Neural progenitor cell (in vitro differentiated cells): ENCODE measurements around the gene FHOD3. TPM values are rescaled to one million over a fixed set of nuclear protein-coding genes. Genes with fewer than 3 reads are reported as not detected.

Experiments used
- DNase-seq: peaks from one replicate; pipeline ENCODE4 v3.0.0-alpha.2; 2016; ENCODE audit warnings: low spot score
- H2AFZ ChIP-seq: fragments of 200-600 bp; sonication (generic); replicated peaks from 2 replicates; pipeline ENCODE4 v1.6.1; 2016; ENCODE audit warnings: antibody characterized with exemption
- H3F3A ChIP-seq: fragments of 200-600 bp; sonication (generic); 2 replicates; pipeline ENCODE4 v1.6.1; 2016; ENCODE audit warnings: antibody characterized with exemption, low read depth
- H3K27ac ChIP-seq: fragments of 200-600 bp; sonication (generic); 2 replicates; pipeline ENCODE4 v1.5.1; 2016; ENCODE audit warnings: mild to moderate bottlenecking
- H3K27me3 ChIP-seq: fragments of 200-600 bp; sonication (generic); 2 replicates; pipeline ENCODE4 v1.6.1; 2016; ENCODE audit warnings: mild to moderate bottlenecking, moderate library complexity
- H3K36me3 ChIP-seq: fragments of 200-600 bp; sonication (generic); 2 replicates; pipeline ENCODE4 v1.5.1; 2016
- H3K4me1 ChIP-seq: fragments of 200-600 bp; sonication (generic); 2 replicates; pipeline ENCODE4 v1.6.1; 2016; ENCODE audit warnings: mixed run types
- H3K4me2 ChIP-seq: fragments of 200-600 bp; sonication (generic); 2 replicates; pipeline ENCODE4 v1.6.1; 2016
- H3K4me3 ChIP-seq: fragments of 200-600 bp; sonication (generic); 2 replicates; pipeline ENCODE4 v1.5.1; 2016
- H3K79me2 ChIP-seq: fragments of 200-600 bp; sonication (generic); 2 replicates; pipeline ENCODE4 v1.6.1; 2016; ENCODE audit warnings: low read depth
- H3K9ac ChIP-seq: fragments of 200-600 bp; sonication (generic); 2 replicates; pipeline ENCODE4 v1.6.1; 2016
- H3K9me3 ChIP-seq: fragments of 200-600 bp; sonication (generic); 2 replicates; pipeline ENCODE4 v1.5.1; 2016; ENCODE audit warnings: low read depth
- H4K20me1 ChIP-seq: fragments of 200-600 bp; sonication (generic); 2 replicates; pipeline ENCODE4 v1.6.1; 2016; ENCODE audit warnings: low read depth
- H3K27ac Mint-ChIP-seq: 3 replicates; pipeline ENCODE4 v1.8.0; 2021; ENCODE audit warnings: mixed read lengths
- H3K27me3 Mint-ChIP-seq: 2 replicates; pipeline ENCODE4 v1.8.0; 2022; ENCODE audit warnings: low read depth, mild to moderate bottlenecking, inconsistent platforms, moderate library complexity, mixed read lengths; ENCODE audit not compliant: insufficient read depth
- H3K36me3 Mint-ChIP-seq: 3 replicates; pipeline ENCODE4 v1.8.0; 2021; ENCODE audit warnings: mixed read lengths
- H3K4me1 Mint-ChIP-seq: 3 replicates; pipeline ENCODE4 v1.8.0; 2021; ENCODE audit warnings: mixed read lengths
- H3K4me3 Mint-ChIP-seq: 3 replicates; pipeline ENCODE4 v1.8.0; 2021; ENCODE audit warnings: mild to moderate bottlenecking, moderate library complexity, mixed read lengths
- H3K9me3 Mint-ChIP-seq: 3 replicates; pipeline ENCODE4 v1.8.0; 2020; ENCODE audit warnings: mixed read lengths
- CTCF ChIP-seq: fragments of 200-600 bp; sonication (generic); IDR thresholded peaks from 2 replicates; pipeline ENCODE4 v1.5.1; 2017; ENCODE audit warnings: antibody characterized with exemption, mild to moderate bottlenecking
- EZH2 ChIP-seq: fragments of 200-600 bp; sonication (generic); IDR thresholded peaks from 2 replicates; pipeline ENCODE4 v1.6.1; 2017; ENCODE audit warnings: antibody characterized with exemption, mild to moderate bottlenecking, moderate library complexity
- EZH2phosphoT487 ChIP-seq: fragments of 200-600 bp; sonication (generic); IDR thresholded peaks from 2 replicates; pipeline ENCODE4 v1.6.1; 2017; ENCODE audit warnings: antibody characterized with exemption
- total RNA-seq: library from RNA; depleted of rRNA; stranded (reverse); fragments of >200 nt; gene quantifications from 2 replicates; pipeline ENCODE4 v1.2.3, GENCODE V29; 2015; ENCODE audit warnings: low replicate concordance

FHOD3 gene
- total RNA-seq, 1 donor from 2014 or later = 69.7 TPM

- Histone ChIP-seq H3K27me3 (no peaks in the 10 kb centered on the region), H2AFZ (no peak overlapping the region), H3K27ac (no peak overlapping the region), H3K36me3 (peaks cover 15% of the 10 kb centered on the region), H3K9ac (no peak overlapping the region), H3K79me2 (peaks cover 85% of the 10 kb centered on the region), H4K20me1 (peaks cover 27% of the 10 kb centered on the region), H3K4me2 (no peak overlapping the region), H3K4me3 (no peak overlapping the region), H3K4me1 (peaks cover 22% of the 10 kb centered on the region), H3F3A (peaks cover 23% of the 10 kb centered on the region), H3K9me3 (peaks cover 22% of the 10 kb centered on the region)
- no peak overlapping the region for H3K4me3 Mint-ChIP-seq
- no peak overlapping the region for H3K27ac Mint-ChIP-seq
- no peaks in the 10 kb centered on the region for H3K4me1 Mint-ChIP-seq
- no peak for TF ChIP-seq CTCF
- TF ChIP-seq EZH2phosphoT487 = no peak
- no peak for TF ChIP-seq EZH2
- DNase-seq = no peak
- H3K27me3 Mint-ChIP-seq = peaks cover 4% of the 10 kb centered on the region
- peaks cover 13% of the 10 kb centered on the region for H3K36me3 Mint-ChIP-seq
- peaks cover 28% of the 10 kb centered on the region for H3K9me3 Mint-ChIP-seq
Observed at GRCh38 chr18:36396190-36396589, 98.7 kb downstream of the FHOD3 start.

- TF ChIP-seq CTCF (no peak), EZH2phosphoT487 (no peak), EZH2 (no peak)
- H3K9me3 ChIP-seq = peaks cover 22% of the 10 kb centered on the region
- Mint-ChIP-seq H3K27me3 (peaks cover 2% of the 10 kb centered on the region), H3K27ac (no peak overlapping the region), H3K9me3 (peaks cover 28% of the 10 kb centered on the region), H3K4me1 (no peaks in the 10 kb centered on the region), H3K36me3 (peaks cover 13% of the 10 kb centered on the region), H3K4me3 (no peak overlapping the region)
- peaks cover 15% of the 10 kb centered on the region for H3K36me3 ChIP-seq
- peaks cover 21% of the 10 kb centered on the region for H3K4me1 ChIP-seq
- peaks cover 33% of the 10 kb centered on the region for H4K20me1 ChIP-seq
- no peaks in the 10 kb centered on the region for H3K27me3 ChIP-seq
- no peak overlapping the region for H3K4me2 ChIP-seq
- peaks cover 85% of the 10 kb centered on the region for H3K79me2 ChIP-seq
- H3K9ac ChIP-seq = no peak overlapping the region
- H3K4me3 ChIP-seq = no peak overlapping the region
- no peak overlapping the region for H2AFZ ChIP-seq
- no peak overlapping the region for H3K27ac ChIP-seq
- DNase-seq = no peak
- H3F3A ChIP-seq = peaks cover 22% of the 10 kb centered on the region
Observed at GRCh38 chr18:36397033-36397432, 99.5 kb downstream of the FHOD3 start.

GRCh38 chr18:36398419-36398818 lies 100.9 kb downstream of the FHOD3 start:
- Mint-ChIP-seq H3K4me1 (no peaks in the 10 kb centered on the region), H3K27ac (no peak overlapping the region), H3K36me3 (peaks cover 13% of the 10 kb centered on the region), H3K4me3 (no peak overlapping the region), H3K9me3 (peaks cover 28% of the 10 kb centered on the region), H3K27me3 (peaks cover 2% of the 10 kb centered on the region)
- Histone ChIP-seq H3K4me2 (no peak overlapping the region), H3K9me3 (peaks cover 22% of the 10 kb centered on the region), H3K4me1 (peaks cover 8% of the 10 kb centered on the region), H2AFZ (no peak overlapping the region), H3K4me3 (no peak overlapping the region), H3K36me3 (peaks cover 15% of the 10 kb centered on the region), H4K20me1 (peaks cover 35% of the 10 kb centered on the region), H3K79me2 (peaks cover 97% of the 10 kb centered on the region), H3K27me3 (no peaks in the 10 kb centered on the region), H3F3A (peaks cover 8% of the 10 kb centered on the region), H3K27ac (no peak overlapping the region), H3K9ac (no peak overlapping the region)
- no peak for DNase-seq
- TF ChIP-seq CTCF (no peak), EZH2 (no peak), EZH2phosphoT487 (no peak)
